Right hindlimb (tissue), 1 donor: ENCODE measurements around the gene CHN2.

ENCODE experiments used
- DNase-seq: peaks from one replicate; pipeline ENCODE4 v3.0.0-alpha.2; 2018

Gene CHN2

GRCh38 chr7:29315122-29315891 lies 120.7 kb downstream of the CHN2 start:
- no peak for DNase-seq

GRCh38 chr7:29315892-29316270 lies 121.3 kb downstream of the CHN2 start:
- no peak for DNase-seq

GRCh38 chr7:29316926-29317325 lies 122.4 kb downstream of the CHN2 start:
- DNase-seq, result no peak

- DNase-seq, result no peak
Observed at GRCh38 chr7:29318853-29319718, 124.5 kb downstream of the CHN2 start.

- DNase-seq, result no peak
Observed at GRCh38 chr7:29319719-29320521, 125.3 kb downstream of the CHN2 start.

GRCh38 chr7:29320577-29320976 lies 126.0 kb downstream of the CHN2 start:
- DNase-seq, result no peak

- DNase-seq, result no peak
Observed at GRCh38 chr7:29322023-29322712, 127.6 kb downstream of the CHN2 start.

GRCh38 chr7:29325476-29325875 lies 130.9 kb downstream of the CHN2 start:
- DNase-seq, result no peak

- DNase-seq, result no peak
Observed at GRCh38 chr7:29326864-29327263, 132.3 kb downstream of the CHN2 start.

GRCh38 chr7:29327455-29327854 lies 132.9 kb downstream of the CHN2 start:
- no peak for DNase-seq

GRCh38 chr7:29328045-29328444 lies 133.5 kb downstream of the CHN2 start:
- no peak for DNase-seq

GRCh38 chr7:29328811-29329210 lies 134.2 kb downstream of the CHN2 start:
- DNase-seq, result no peak

- no peak for DNase-seq
Observed at GRCh38 chr7:29329686-29330085, 135.1 kb downstream of the CHN2 start.

- DNase-seq, result no peak
Observed at GRCh38 chr7:29330136-29330535, 135.6 kb downstream of the CHN2 start.

- DNase-seq, result no peak
Observed at GRCh38 chr7:29331163-29331562, 136.6 kb downstream of the CHN2 start.

- DNase-seq, result peak; percentile 39
Observed at GRCh38 chr7:29332042-29332811, 137.7 kb downstream of the CHN2 start.

- peak; percentile 56 for DNase-seq
Observed at GRCh38 chr7:29332875-29333855, 138.6 kb downstream of the CHN2 start.

GRCh38 chr7:29335188-29336083 lies 140.9 kb downstream of the CHN2 start:
- no peak for DNase-seq

- no peak for DNase-seq
Observed at GRCh38 chr7:29337546-29338116, 143.1 kb downstream of the CHN2 start.
